Activated T-helper 1 cell treated with anti-CD3 and anti-CD28 coated beads, Interleukin-2, amount 50 U/mL, for 16 hours (primary cell): ENCODE data around the gene PITPNB.

ENCODE experiments used
- DNase-seq, 2 donors: peaks; one replicate each; pipeline ENCODE4 v3.0.0-alpha.2; 2020; ENCODE audit warnings: low read depth in 1 of 2, low spot score in 1 of 2

PITPNB gene

DNA sequence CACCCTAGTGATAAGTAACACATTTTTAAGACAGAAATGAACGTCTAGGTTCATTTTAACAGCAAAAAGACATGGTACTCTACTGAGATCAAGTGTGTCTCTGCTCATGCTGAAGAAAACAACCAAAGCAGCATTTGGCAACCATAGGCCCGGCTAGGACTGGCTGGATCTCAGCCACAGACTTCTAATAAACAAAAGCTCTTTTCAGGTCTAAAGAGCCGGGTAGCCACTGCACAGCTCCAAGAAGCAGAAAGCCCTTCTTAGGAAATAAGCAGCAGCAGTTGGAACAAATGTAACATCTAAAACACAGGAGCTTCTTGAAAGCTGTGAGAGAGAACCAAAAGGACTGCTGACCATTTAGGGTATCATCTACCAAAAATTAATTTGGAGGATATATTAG lies 37.6 kb downstream of the PITPNB start:
- no peak for DNase-seq

DNA sequence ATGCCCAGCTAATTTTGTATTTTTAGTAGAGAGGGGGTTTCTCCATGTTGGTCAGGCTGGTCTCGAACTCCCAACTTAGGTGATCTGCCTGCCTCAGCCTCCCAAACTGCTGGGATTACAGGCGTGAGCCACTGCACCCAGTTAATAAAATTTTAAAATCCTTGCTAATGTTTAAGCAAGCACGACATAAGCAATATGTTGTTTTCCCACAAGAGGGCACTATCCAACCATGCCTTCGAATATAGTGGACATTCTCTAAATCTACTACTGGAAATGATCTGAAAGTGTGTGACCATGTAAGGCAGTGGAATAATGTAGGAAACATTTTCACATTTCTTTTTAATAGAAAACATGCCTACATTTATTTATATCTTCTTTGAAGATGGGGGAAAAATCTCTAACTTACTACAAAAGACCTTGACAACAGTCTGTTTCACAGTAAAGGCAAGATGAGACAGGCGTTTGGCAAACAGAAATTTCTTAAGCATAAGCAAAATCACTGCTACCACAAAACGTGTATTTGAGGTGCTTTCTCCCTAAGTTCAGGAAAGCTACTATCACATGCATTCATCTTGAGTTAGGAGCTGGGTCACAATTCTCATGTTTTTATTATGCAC lies 38.2 kb downstream of the PITPNB start:
- no peak for DNase-seq

DNA sequence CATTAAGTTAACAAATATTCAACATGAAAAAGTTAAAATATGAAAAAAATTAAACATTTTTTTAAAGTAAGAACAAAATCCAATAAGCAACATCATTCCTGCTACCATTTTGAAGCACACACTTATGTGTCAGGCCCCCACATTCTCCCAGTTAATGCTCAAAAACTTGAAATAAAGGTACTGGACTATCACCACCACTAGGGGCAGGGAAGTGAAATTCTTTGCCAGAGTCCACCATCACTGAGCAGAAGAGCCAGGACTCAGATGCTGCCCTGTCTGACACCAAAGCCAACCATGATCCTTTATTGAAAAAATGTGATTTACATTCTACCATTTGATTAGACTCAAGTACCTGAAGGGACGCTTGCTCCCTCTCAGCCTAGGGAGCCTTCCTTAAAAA lies 39.1 kb downstream of the PITPNB start:
- no peak for DNase-seq

DNA sequence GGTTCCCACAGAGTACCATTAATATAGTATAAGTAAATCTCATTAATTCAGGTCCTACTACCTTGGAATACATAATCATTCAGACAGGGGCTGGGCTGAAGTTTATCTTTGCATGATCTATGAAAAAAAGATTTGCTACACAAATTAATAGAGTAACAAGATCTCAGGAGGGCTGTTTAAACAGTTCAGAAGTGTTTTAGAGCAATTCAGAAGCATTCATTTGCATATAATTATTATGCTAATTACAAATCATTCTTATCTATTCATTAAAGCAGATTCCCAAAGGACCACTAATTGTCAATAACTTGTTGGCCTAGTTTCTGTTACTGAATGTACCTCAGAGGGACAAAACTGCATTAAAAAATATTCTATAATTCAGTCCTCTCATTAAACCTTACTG lies 40.5 kb downstream of the PITPNB start:
- DNase-seq = no peak

DNA sequence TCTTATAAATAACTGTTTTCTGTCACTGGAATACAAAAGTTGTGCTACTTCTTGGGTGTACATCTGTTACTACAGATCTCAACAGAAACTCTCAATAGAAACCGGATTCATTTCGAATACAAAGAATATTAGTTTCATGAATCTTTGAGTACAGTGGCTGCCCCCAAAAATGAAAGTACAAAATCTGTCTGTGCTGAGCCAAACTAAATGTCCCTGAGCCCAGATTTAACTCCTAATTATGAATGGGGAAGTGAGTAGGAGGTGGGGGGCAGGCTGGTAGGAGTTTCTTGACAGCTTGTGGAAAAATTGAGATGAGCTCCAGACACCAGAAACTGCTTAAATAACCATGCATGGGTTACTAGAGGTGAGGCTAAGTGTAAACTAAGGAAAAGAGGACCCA lies 41.6 kb downstream of the PITPNB start:
- DNase-seq = no peak

DNA sequence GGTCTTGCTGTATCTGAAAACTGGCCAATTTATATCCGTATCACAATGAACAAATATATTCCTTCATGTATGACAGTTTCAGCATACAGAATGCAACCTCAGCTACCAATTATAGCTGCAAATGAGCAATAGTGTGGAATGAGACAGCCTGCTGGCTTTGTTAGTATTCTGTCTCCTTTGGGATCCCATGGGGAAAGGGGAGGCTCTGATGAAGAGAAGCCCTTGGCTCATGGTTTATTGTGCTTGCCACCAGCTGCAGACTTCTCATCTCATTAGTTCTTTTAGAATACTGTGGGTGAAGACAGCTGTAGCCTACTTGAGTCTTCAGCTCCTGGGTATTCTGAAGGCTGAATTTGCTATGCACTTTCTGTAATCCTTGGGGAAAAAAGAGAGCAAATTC lies 42.4 kb downstream of the PITPNB start:
- no peak for DNase-seq

DNA sequence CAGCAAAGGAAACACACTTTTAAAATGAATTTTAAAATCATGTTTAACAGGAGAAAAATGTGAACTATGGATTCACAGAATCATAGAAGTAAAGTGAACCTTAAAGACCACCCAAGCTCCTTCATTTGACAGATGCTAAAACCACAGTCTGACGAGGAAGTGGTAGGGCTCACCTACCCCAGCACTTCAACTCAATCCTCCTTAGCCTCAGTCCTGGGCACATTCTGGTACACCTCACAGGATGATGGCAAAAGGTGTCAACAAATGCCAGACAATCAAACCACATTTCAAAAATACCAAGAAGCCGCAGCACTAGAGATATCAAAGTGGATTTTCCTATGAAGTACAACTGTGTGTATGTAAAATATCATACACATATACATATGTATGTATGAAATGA lies 43.1 kb downstream of the PITPNB start:
- DNase-seq = no peak

DNA sequence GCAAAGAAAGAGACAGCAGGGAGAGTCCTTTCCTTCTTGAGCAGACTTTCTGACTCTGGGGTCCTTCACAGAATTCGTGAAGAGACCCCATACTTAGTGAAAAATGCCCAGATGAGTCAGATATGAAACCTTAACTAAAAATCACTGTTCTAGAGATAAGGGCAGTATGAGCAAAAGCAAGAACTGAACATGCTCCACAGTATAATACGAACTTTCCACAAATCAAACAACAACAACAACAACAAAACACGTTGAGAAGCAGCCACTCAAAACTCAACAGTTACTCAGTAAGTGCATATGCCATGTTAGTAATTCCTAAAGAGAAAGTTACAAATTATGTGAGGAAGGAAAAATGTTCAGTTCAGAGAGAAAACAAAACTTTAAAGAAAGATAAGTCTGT lies 44.3 kb downstream of the PITPNB start:
- DNase-seq = no peak

DNA sequence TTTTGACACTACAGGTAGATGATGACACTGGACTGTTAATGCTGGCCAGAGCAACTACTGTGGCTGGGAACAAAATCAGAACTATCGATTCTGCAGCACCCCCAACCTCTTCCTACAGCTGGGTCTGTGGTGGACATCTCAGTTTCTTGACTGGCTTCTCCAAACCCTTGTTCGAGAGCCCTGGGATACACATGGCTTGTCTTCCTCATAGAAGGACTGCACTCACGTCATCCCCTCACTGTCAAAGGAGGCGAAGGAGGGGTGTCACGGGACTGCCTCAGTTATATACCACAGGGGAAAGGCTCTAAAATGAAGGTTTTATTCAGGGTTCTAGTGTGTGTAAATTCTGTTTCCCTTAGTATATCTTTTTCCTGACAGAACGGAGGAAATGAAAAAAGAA lies 44.9 kb downstream of the PITPNB start:
- DNase-seq = no peak

DNA sequence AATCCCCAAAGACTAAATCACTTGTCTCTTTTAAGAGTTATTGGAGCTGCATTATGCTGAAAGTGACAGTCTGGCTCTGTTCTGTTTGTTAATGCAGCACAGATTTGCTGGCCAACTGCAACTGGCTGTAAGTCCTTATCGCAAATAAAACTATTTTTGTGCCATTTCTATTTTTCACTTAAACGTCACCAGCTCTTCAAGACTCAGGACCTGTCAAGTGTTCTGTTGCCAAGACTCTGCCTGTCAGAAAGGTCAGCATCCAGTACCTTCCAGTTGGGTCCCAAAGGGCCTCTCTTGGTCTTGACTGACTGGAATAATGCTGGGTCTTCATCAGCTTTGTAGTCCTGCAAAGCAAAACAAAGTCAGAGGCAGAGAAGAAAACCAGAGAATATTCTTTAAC lies 45.6 kb downstream of the PITPNB start:
- DNase-seq = no peak

DNA sequence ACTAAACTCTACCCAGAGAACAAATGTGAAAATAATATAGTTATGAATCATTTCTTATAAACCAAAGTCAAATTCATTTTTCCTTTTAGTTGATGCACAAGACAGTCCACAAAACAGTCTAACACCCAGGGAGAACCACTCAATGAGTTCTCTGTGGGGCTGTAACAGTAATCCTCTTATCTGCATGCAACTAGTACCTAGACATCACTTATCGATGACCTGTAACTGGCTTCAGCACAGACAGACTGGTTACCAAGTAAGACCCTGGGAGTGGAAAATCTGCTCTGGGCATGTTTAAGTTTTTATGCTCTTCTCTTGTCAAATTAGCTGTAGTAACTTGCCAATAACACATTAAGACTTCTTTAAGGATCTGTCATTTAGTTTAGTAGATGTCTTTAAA lies 46.6 kb downstream of the PITPNB start:
- no peak for DNase-seq

DNA sequence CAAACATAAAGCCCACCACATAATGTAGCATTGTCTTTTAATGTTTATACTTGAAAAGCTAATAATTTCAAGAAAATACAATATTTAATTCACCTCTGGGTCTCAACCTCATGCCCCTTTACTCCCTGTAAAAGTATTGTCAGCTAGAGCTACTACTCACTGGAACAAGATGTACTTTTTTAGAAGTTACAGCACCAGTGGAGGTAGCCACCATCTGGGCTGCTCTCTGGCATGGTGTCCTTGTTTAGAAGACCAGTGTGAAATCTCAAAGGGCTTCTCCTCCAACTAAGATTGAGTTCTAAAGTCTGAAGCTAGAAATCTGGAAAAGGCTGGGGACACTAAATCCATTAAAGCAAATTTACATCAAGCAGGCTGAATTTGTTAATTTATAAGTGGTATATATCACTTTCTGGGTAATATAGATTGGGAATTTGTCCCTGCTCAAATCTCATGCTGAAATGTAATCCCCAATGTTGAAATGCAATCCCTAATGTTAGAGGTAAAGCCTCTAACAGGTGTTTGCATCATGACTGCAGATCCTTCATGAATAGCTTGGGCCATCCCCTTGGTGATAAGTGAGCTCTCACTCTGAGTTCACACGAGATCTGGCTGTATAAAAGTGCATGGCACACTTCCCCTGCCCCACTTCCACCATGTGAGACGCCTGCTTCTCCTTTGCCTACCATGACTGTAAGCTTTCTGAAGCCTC lies 47.6 kb downstream of the PITPNB start:
- DNase-seq = no peak

DNA sequence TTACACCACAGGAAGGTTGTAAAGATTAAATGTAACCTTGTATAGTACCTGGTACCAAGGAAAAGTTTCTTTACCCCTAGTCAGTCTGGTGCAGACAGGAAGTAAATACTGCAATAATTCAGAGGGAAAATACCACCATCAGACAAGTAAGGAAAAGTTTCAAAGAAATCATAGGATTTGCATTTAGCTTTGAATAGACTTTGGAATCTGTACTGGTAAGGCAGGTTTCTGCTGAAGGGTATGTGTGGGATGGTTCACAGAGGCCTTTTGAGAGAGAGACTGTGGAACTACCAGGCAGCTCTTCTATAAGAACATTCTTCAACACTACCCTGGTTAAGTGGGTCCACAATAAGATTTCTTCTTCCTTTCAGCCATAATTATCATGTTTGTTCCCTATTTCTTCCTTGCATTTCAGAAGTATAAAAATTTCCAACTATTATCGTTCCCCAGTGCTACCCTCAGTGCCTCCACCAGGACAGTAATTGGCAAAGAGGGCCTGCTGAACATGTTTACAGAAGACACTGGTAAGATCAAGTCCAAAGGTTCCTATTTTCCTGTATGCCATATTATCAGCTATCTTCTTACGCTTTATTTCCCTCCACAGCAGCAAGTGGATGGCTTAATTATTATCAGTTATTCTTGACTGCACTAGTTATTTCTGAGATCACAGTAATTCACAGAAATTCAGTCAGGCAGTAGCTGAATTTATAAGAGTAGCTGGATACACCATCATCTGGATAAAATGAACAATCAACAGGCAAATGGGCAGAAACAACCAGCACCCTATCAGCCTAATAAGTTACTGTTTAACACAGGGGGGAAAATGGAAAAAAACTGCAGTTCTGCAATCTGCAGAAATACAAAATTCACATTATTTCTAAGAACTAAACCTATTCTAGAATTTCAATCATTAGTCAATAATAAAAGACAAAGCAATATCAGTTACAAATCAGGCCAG lies 48.5 kb downstream of the PITPNB start:
- no peak for DNase-seq

DNA sequence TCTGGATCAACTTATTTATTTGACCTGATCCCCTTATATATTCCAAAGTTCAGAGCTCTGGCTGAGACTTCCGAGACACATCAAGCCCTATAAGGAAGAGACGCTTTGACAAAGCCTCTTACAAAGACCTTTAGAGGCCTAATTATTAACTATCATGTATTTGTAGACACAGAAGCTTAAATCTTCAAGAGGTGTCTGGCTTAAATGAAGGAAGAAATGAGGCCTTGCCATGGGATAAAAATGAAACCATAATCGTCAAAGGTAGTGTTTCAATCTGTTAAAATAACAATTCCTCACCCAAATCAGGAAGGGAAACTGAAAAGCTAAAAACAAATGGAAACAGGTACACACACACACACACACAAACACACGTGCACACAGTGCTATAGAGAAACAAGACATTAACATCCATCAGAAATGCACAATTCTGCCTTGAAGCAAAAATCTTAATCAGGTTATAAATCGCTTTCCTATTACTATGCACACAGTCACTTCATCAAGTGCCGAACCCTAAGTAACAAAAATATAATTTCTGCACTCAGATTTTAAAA lies 50.2 kb downstream of the PITPNB start:
- DNase-seq = no peak

DNA sequence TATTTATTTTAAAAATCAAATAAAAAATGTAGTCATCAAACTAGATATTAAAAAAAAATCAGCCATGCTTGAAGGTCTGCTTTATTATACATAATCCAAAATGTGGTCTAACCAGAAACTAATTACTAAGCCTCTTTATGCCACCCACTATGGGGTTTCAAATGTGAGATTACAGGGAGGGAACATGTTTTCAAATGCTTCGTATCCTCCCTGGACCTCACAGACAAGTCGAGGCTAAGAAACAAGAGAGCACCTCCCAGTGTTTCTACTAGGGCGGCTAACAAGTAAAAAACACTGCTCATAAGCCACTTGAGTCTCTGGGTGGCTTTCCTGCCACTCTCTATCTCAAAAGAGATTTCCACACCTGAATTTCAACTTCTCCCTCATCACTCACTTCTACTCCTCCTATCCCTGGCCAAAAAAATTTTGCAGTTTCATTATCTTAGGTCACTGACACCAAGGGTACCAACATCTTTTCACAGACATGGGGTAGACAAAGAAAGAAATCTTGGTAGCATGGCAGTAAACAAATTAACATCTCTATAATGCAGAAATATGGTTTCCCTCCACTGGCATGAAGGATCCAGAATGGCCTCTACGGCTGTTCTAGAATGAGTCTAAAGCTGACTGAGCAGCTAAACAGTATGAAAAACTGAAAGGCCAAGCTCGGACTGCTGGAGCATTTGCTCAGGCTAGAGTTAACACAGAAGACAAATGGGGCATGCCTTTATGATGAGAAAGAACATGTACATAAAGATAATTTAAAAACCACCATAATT lies 50.9 kb downstream of the PITPNB start:
- DNase-seq = no peak

DNA sequence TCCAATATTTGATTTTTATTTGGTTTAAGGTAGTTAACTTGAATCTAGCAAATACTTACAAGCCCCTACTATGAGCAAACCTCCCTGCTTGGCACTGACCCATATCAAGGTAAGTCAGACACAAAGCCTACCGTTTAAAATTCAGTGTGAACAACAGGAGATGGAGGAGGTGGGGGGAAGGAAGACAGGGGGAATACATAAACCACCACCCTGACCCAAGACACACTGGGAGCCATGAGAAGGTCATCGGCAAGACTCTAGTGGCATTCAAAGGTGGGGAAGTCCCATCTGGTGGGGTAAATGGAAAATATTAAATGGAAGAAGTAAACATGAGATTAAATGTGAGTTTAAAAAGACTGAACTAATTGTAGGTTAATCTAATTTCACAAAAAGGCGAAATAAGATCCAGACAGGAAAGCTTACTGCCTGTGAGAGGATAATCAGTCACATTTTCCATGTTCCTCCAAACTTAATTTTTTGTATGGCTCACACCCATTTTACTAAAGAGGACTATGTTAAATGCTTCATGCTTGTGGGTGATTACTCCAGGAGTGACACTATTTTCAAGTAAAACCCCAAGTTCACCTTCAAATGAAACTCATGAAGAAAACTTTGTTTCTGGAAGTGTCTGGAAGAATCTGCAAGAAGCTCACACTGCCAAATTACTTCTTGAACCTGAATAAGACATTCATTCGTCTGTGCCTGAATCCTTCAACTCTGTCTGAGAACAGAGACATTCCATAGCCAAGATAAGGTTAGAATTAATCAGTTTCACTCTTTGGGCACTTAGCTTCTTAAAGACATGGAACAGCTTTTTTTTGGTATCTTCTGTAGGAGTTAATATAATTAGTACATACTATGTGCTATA lies 51.7 kb downstream of the PITPNB start:
- DNase-seq = no peak

DNA sequence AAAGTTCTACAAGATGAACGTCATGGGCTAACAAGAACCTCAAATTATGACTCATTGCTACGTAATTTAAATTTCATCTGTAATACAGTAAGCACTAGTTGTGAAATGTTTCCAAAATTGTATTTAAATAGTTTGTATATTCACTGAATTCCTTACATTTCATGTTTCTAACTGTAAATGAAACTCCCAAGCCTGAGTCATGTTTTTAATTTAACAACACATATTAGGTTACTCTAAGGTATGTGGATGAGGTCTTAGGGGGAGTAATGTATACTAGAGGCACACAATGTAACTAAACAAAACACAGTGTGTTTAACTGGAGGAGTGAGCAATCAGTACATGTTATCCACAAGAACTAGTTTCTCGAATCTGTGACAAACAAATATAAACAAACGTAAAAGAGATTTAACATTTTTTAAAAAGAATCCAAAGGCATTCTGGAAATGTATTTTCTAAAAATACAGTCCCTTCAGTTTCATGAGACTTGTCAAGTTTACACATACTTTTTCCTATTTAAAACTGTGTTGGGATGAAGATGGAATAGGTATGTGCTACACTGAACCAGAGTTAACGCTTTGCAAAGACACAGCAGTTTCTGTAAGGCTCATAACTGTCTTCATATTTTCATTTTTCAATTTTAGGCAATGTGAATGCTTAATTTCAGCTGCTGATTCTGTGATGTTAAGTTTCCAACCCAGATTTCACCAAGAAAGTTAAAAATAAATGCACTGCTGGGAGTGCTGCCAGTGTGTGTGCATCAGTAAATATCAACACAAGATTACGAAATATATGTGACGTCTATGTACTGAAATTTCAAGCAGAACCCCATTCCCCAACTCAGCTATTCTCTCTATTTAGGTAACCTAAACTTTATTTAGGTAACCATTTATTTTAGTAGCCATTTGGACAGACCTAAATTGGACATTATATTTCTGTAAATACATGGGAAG lies 52.6 kb downstream of the PITPNB start:
- no peak for DNase-seq

DNA sequence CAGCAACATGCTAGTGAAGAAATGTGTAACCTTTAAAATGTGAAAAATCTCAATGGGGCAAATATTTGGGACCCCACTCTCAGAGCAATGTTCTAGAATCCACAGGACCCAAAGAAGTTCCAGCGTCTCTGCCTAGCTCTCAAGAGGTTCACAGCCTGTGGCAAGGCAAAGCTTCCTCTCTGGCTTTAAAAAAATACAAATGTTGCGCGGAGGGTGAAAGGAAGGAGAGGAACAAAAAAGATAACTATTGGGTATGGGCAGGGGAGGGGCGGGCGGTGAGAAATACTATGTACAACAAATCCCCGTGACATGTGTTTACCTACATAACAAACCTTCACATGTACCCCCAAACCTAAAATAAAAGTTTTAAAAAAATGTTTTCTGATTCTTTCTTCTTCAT lies 53.6 kb downstream of the PITPNB start:
- no peak for DNase-seq

DNA sequence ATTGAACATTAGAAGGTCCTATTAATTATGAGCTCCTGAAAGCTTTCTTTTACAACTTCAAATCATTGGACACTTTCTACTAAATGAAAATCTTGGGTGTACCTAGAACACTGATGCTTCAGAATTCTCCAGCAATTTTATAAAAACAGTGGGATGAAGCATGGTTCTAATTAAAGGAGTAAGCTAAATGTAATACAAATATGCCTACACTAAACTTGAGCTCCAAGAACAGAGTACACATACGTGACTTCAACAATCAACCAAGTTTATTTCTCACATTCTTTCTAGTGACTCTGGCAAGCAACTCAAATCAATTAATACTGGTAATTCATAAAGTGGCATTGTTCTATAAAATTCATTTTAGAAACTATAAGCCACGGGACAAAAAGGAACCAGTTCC lies 55.5 kb downstream of the PITPNB start:
- DNase-seq = no peak
